Lower lobe of right lung (tissue), 2 donors: ENCODE data around the gene KRTAP10-11. TPM values are rescaled to one million over a fixed set of nuclear protein-coding genes. Genes with fewer than 3 reads are reported as not detected.

Experiments
- ATAC-seq, 2 donors: fragments of 200-7000 bp; cut with Tn5 transposase; one replicate each; pipeline ENCODE4 v1.9.1; 2020 to 2022; ENCODE audit warnings: mild to moderate bottlenecking in 2 of 2, moderate library complexity in 2 of 2
- DNase-seq: peaks from one replicate; pipeline ENCODE4 v3.0.0-alpha.2; 2020
- H3K27ac ChIP-seq: fragments of 200-600 bp; one replicate; pipeline ENCODE4 v1.8.0; 2022
- H3K27me3 ChIP-seq: fragments of 200-600 bp; one replicate; pipeline ENCODE4 v1.8.0; 2022; ENCODE audit warnings: low read depth
- H3K36me3 ChIP-seq: fragments of 200-600 bp; one replicate; pipeline ENCODE4 v1.8.0; 2022; ENCODE audit warnings: mild to moderate bottlenecking
- H3K4me1 ChIP-seq: fragments of 200-600 bp; one replicate; pipeline ENCODE4 v1.8.0; 2022
- H3K4me3 ChIP-seq: fragments of 200-600 bp; one replicate; pipeline ENCODE4 v1.8.0; 2022; ENCODE audit warnings: mild to moderate bottlenecking
- H3K9me3 ChIP-seq: fragments of 200-600 bp; one replicate; pipeline ENCODE4 v1.8.0; 2022
- intact Hi-C: fragments of 100-400 bp; cut with DNase I; formaldehyde crosslinking; loops from one replicate; pipeline ENCODE4 v1.11.0; 2022
- total RNA-seq: library from RNA; stranded (reverse); fragmentation: NEBNext Ultra II Directional; extraction: Animal tissue kit (Norgen Biotek cat#: 25700); gene quantifications from one replicate; pipeline ENCODE4 v1.2.1, GENCODE V29; 2021
- TF ChIP-seq, protein P1 (sequence below): fragments of 200-600 bp; IDR thresholded peaks from one replicate; pipeline ENCODE4 v1.8.0; 2022; ENCODE audit warnings: antibody characterized with exemption, mild to moderate bottlenecking
- donor health status: DM: no; HTN: yes; CAD: no; lungs with severe emphysema.

Gene KRTAP10-11
- total RNA-seq, 1 donor from 2014 or later: not detected

DNA sequence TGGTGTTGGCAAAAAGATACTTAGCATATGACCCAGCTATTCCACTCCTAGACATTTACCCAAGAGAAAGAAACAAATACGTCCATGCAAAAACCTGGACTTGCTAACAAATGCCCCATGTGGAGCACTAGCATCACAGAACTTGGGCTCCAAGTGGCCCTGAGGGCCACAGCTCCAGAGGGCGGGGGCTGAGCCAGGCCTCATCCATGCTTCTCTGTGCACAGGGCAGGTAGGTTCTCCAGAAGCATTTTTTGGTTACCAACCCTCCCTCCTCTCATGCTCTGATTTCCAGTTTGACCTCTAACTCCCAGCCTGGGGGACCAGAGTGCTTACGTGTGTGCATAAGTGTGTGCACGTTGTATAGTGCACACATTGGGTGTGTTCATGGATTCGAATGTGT is 18.5 kb downstream of the KRTAP10-11 start:
- H3K27me3 ChIP-seq: no peaks in the 10 kb centered on the region
- H3K4me3 ChIP-seq: no peak overlapping the region
- no peak overlapping the region for H3K27ac ChIP-seq
- H3K4me1 ChIP-seq: no peaks in the 10 kb centered on the region
- H3K9me3 ChIP-seq: no peaks in the 10 kb centered on the region
- H3K36me3 ChIP-seq: no peaks in the 10 kb centered on the region
- ATAC-seq: no peak
- TF ChIP-seq, protein P1, sequence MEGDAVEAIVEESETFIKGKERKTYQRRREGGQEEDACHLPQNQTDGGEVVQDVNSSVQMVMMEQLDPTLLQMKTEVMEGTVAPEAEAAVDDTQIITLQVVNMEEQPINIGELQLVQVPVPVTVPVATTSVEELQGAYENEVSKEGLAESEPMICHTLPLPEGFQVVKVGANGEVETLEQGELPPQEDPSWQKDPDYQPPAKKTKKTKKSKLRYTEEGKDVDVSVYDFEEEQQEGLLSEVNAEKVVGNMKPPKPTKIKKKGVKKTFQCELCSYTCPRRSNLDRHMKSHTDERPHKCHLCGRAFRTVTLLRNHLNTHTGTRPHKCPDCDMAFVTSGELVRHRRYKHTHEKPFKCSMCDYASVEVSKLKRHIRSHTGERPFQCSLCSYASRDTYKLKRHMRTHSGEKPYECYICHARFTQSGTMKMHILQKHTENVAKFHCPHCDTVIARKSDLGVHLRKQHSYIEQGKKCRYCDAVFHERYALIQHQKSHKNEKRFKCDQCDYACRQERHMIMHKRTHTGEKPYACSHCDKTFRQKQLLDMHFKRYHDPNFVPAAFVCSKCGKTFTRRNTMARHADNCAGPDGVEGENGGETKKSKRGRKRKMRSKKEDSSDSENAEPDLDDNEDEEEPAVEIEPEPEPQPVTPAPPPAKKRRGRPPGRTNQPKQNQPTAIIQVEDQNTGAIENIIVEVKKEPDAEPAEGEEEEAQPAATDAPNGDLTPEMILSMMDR: no peak
- DNase-seq: no peak
- intact Hi-C loops: no loop called here

DNA sequence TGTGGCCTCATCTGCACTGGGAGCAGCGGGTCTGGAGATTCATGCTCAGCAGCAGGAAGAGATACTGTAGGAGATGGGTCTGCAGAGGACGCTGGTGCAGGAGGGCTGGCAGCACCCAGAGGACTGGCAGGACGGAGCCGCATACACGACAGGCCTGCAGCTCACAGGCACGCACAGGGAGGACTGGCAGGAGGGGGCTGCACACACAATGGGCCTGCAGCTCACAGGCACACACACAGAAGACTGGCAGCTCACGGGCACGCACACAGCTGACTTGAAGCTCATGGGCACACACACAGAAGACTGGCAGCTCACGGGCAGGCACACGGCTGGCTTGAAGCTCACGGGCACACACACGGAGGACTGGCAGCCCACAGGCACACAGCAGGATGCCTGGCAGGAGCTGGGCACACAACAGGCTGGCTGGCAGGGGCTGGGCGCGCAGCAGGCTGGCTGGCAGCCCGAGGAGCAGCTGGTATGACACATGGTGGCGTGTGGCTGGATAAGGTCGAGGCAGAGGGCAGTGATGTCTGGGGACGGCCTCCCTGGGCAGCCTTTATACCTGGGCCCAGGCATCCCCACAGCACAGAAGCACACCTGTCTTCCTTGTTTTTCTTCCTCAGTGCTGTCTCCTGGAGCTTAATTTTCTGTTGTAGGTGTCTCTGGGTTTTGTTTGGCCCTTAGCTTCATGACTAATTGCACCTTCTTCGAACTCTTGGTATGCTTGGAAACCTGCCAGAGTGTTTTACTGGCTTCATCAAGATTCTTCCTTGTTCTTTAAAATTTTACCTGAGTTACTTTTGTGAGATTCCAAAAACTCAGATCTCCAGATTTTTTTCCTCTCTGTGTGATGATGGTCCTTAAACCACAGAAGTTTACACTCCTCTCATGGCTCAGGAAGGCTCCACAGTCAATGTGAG is 20.4 kb downstream of the KRTAP10-11 start, which contains the start of gene KRTAP12-2:
TSS of gene KRTAP12-2 (minus strand) at position 527 of the 920 bp plus-strand sequence. CDS start at position 486, 41 bp downstream.
- H3K36me3 ChIP-seq: no peaks in the 10 kb centered on the region
- no peak within 1 kb of the TSS for H3K27ac ChIP-seq
- no peaks in the 10 kb centered on the region for H3K9me3 ChIP-seq
- H3K4me1 ChIP-seq: no peaks in the 10 kb centered on the region
- ATAC-seq (no peak), DNase-seq (no peak)
- TF ChIP-seq, protein P1: no peak
- no peaks in the 10 kb centered on the region for H3K27me3 ChIP-seq
- H3K4me3 ChIP-seq: no peak within 1 kb of the TSS
- intact Hi-C loops: no loop called here

DNA sequence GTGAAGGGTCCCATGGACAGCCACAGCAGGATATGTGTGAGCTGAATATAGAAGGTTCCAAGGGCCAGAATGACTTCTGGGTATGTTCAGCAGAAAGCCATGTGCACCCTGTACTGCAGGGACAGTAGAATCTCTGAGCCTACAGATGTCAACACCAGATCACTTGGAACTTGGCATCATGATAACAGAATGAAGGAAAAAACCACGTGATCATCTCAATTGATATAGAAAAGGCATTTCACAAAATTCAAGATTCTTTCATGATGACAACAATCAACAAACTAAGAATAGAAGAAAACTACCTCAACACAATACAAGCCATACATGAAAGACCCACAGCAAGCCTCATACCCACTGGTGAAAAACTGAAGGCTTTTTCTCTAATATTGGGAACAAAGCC is 21.4 kb downstream of the KRTAP10-11 start:
- intact Hi-C loops: no loop called here
- no peaks in the 10 kb centered on the region for H3K36me3 ChIP-seq
- no peak for DNase-seq
- H3K4me3 ChIP-seq: no peak overlapping the region
- ATAC-seq: no peak
- H3K4me1 ChIP-seq: no peaks in the 10 kb centered on the region
- TF ChIP-seq, protein P1: no peak
- peaks cover 5% of the 10 kb centered on the region for H3K9me3 ChIP-seq
- no peaks in the 10 kb centered on the region for H3K27me3 ChIP-seq
- H3K27ac ChIP-seq: no peak overlapping the region

DNA sequence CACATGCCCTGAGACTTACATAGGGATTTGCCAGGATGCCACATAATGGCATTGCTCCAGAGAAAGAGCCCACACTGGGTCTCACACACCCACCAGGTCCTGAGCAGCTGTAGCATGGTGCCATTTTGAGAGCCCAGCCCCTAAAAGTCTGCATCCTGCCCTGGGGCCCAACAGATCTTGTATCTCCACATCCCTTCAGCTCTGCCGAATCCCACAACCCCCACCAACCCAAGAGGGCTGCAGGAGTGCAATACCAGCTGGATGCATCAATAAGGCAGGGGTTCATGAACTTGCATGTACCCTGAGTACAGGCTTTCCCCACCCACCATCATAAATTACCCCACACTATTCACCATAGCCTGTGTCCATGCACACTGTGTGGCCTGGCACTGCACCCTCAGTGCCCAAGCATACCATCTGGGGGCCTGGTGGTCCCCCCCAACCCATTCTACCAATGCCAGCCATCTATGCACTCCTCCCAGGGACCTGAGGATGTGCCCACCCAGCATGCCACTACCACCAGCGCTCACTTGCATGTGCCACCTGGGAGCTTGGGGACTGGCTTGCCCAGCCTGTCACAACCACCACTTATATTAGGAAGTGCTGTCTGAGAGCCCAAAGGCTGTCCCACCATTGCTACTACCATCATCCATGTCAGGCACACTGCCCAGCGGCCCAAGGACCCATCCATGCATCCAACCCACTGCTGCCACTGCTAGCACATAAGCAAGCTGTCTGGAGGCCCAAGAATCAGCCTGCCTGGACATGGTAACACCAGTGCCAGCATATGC is 24.6 kb downstream of the KRTAP10-11 start:
- Histone ChIP-seq H3K27me3 (no peaks in the 10 kb centered on the region), H3K4me1 (no peaks in the 10 kb centered on the region), H3K4me3 (no peak overlapping the region), H3K9me3 (peaks cover 14% of the 10 kb centered on the region), H3K27ac (no peak overlapping the region), H3K36me3 (no peaks in the 10 kb centered on the region)
- DNase-seq: no peak
- intact Hi-C loops: no loop called here
- ATAC-seq: no peak
- TF ChIP-seq, protein P1: no peak

DNA sequence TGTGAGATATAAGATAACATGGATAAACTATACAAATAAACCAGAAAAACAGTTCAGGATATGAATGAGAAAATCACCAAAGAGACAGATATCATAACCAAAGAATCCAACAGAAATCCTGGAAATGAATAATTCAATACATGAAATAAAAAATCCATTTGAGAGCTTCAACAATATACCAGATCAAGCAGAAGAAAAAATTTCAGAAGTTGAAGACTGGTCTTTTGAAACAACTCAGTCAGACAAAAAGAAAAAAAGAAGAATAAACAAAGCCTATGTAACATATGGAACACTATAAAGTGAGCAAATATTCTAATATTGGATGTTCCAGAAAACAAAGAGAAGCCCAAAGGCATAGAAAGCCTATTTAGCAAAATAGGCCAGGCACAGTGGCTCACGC is 25.7 kb downstream of the KRTAP10-11 start:
- Histone ChIP-seq H3K4me1 (no peaks in the 10 kb centered on the region), H3K4me3 (no peak overlapping the region), H3K9me3 (peaks cover 14% of the 10 kb centered on the region), H3K27me3 (no peaks in the 10 kb centered on the region), H3K36me3 (no peaks in the 10 kb centered on the region), H3K27ac (no peak overlapping the region)
- TF ChIP-seq, protein P1: no peak
- DNase-seq: no peak
- intact Hi-C loops: no loop called here
- ATAC-seq: no peak
